Measurements from ENCODE around the gene CD99L2.

CD99L2 gene

GRCh38 chrX:150779385-150779784, 119.1 kb downstream of the CD99L2 start:
- no peak for DNase-seq

DNA sequence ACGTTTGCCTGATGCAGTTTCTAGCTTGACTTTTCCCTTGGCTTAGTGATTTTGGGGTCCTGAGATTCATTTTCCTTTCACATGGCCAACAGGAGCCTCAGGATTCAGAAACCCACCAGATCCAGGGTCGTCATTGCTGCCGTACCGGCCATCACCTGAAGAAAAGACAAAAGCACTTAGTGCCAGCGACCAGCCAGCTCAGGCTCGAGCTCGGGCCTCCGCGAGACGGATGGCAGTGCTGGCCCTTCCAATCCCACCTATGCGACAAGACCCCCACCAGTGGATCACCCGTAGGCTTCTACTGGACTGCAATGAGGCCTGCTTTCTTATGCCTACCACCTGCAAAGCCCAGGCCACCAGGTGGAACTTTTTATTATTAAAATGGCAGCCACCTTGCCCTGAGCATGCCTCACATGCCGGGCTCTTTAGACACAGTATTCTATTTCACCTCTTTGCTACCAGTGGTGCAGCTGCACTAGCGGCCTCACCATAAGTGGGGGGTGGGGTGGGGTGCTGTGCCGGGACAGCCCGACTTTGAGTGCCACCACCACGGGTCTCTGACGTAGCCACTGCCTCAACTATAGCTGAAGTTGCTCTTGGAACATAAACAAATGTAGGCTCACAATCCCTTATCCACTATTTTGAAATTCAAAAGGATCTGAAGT, 121.0 kb downstream of the CD99L2 start:
- no peak for DNase-seq

GRCh38 chrX:150775569-150776350, 122.7 kb downstream of the CD99L2 start:
- DNase-seq, result no peak

- no peak for DNase-seq
Measured at GRCh38 chrX:150774798-150775568, 123.5 kb downstream of the CD99L2 start.

- DNase-seq, result no peak
Measured at GRCh38 chrX:150773634-150774033, 124.8 kb downstream of the CD99L2 start.

DNA sequence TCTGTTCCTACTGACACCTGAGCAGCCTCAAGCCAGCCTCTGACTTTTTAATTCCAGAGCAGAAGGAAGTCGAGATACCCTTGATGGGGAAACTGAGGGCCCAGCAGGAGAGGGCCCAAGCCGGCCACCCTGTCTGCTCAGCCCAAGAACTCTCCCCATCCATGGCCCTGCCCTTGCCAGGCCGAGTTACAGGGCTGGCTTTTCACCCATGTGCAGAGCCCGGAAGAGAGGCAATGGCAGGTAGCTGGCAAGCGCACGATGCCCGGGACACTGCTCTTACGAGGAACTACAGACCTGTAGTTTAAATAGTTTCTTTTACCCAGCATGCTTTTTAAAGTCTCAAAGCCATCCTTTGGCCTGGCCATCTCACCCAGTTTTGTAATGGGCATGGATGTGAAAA, 125.4 kb downstream of the CD99L2 start:
- no peak for DNase-seq

GRCh38 chrX:150772150-150772970, 126.1 kb downstream of the CD99L2 start:
- peak; percentile 79 for DNase-seq

- DNase-seq, result no peak
Measured at GRCh38 chrX:150771116-150771515, 127.4 kb downstream of the CD99L2 start.

GRCh38 chrX:150770623-150771022, 127.8 kb downstream of the CD99L2 start:
- DNase-seq, result no peak

- DNase-seq, result no peak
Measured at GRCh38 chrX:150769408-150769807, 129.1 kb downstream of the CD99L2 start.

- DNase-seq, result no peak
Measured at GRCh38 chrX:150768580-150769190, 129.8 kb downstream of the CD99L2 start.

DNA sequence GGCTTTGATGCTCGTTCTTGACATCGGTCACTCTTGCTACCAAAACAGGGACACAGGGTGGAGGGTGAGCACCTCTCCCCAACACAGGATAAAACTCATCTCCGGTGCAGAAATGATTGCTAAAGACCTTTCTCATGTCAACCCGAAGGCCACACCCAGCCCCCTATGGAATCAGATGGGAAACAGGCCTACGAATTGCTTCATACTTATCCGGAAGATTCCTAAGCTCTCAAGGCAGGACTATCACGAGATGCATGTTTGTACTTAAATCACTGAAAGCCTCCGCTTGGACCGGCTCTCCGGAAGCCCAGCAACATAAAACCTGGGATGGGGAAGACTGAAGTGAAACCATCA, 130.4 kb downstream of the CD99L2 start:
- DNase-seq, result no peak

DNA sequence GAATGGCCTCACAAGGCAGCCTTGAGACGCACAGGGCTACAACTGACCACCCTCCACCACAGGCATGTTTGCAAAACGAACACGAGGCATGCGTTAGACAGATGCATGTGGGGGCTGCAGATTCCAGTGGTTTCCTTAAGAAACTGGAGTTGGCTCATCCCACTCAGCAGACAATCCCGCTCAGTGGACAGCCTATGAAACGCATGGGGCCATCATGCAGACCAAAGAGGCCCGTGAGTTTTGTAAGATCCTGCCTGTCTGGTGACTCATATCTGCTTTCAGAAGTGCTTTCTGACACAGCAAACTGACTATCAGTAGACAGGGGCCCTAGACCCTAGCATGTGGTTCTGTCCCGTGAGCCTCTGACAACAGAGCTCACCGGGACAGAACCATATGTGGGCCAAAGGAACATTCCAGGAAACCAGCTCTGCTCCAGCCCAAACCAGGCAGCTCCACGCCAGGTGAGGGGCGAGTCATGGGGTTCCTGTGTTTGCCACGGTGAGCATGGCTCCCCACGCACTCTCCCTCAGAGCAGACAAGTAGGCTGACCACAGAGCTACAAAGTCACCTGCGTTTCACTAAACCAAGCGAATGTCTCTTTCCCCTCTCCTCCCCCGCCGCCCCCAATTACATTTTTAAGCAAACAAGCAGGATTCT, 130.9 kb downstream of the CD99L2 start:
- peak; percentile 22 for DNase-seq

DNA sequence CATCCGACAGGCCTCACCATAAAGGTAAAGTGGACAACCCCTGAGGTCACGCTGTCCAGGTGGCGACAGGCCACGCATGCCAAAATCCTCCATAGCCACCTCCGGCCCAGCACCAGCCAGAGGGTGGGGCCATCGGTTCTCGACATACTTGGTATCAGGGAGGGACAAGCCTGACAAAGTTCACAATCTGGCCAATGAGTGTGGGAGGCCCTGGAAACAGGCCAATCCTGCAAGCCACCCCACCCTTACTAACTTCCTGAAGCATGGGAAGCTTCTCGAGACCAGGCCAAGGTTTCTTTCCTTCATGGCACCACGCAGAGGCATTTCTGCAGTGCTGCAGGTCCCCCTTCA, 131.4 kb downstream of the CD99L2 start:
- DNase-seq, result peak; percentile 44

DNA sequence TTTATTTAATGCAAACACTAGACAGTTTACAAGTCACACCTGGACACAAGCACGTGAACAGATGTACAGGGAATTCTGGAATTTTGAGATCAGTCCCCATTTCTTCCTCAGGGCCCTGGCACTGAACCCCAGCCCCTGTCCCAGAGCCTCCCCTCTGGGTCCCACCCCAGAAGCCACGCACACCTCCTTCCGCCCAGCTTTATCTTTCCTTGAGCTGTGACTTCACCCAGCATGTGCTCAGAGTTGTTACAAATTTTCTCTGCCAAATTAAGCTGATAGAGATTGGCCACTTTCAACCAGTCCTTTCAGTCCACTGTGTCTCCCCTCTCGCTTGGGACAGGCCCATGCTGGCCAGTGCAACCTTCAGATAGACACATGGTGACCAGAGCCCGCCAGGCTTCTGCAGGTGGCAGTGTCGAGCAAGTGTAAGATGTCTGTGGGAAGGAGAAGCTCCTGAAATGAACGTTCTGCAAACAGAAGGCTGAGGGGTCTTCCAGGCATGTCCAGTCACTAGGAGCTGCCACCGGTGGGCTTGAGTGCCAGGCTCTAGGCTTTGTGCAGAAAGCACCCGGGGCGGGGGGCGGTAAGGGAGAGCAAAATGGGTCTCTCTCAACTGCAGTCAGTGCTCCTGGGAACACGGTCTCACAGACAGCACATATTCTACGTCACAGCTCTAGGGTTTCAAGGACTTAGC, 132.0 kb downstream of the CD99L2 start:
- peak; percentile 11 for DNase-seq

- no peak for DNase-seq
Measured at GRCh38 chrX:150765782-150766350, 132.6 kb downstream of the CD99L2 start.

- DNase-seq, result no peak
Measured at GRCh38 chrX:150765237-150765636, 133.2 kb downstream of the CD99L2 start.

DNA sequence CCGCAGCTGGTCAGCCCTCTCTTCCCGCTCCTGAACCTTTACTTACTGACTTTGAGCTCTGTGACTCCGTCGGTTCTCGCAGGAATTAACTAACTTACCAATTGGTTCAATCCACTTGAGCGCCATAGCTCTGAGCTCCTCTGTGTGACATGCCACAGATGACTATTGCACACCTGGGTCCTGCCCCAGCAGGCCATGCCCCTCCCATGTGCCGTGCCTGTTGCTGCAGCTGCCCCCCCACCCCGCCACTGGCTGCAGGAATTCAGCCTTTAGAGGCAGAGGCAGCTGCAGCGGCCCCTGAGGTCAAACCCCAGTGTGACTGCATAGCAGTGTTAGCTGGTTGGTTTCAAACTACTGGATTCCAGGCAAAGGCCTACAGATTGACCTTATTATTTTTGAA, 134.7 kb downstream of the CD99L2 start:
- no peak for DNase-seq

GRCh38 chrX:150763303-150763797, 135.1 kb downstream of the CD99L2 start:
- no peak for DNase-seq

DNA sequence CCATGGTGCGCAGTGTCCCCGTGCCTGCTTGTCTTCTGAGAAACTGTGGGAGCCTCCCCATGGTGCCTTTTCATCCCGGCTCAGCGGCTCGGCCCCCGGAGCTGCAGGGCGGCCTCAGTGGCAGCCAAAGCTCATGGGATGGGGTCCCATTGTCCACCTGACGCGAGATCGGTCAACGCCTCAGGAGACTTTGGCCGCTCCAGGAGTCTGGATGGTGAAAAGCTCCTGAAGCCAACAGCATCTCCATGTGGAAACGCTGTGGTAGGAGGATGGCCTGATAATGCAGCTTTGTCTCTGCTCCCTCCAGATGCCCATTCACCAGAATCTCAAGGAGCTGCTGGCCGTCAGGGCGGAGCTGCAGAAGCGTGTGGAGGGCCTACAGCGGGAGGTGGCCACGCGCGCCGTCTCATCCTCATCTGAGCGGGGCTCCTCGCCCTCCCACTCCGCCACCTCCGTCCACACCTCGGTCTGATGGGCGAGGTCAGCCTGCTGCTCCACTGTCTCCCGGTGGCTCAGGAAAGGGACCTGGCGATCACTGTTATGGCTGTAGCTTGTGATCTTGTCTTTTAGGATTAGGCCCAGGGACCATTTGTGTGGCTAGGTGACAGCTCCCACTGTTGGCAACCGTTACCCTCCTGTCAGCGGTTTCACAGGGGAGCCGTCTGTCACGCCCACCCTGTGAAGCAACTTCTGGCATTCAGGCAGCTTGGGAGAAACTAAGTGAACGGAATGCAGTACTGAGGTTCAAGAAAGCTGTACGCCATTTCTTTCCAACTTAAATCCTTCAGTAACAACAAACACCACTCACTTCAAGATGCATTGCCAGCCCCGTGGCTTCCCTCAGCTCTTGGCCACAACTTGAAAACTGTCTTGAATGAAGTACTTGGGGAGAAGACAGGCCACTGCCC, 136.0 kb downstream of the CD99L2 start:
- DNase-seq, result no peak
